H1 (cell line): ENCODE results near the gene GSTO2. TPM values are rescaled to one million over a fixed set of nuclear protein-coding genes. Genes with fewer than 3 reads are reported as not detected.
"Not testable (repeated sequence)": the region's sequence is repeated elsewhere in the genome, so short reads cannot be mapped to it uniquely, and the experiment has no call there.

Source experiments
- CTCF ChIA-PET: fragments of 300-600 bp; sonication (Branson Sonifier 250); formaldehyde crosslinking; loops from one replicate; lab custom pipeline; 2021; ENCODE audit not compliant: partially characterized antibody; lab: Charles Lee
- POLR2A ChIA-PET: fragments of 300-600 bp; sonication (Branson Sonifier 250); formaldehyde crosslinking; loops from one replicate; lab custom pipeline; 2021; ENCODE audit warnings: inconsistent platforms; ENCODE audit not compliant: partially characterized antibody; lab: Charles Lee
- DNase-seq, 2 experiments: peaks; one replicate each; pipeline versions ENCODE4 v3.0.0 to v3.0.0-alpha.2; 2010 to 2022; ENCODE audit warnings: low spot score in 2 of 2, low read depth in 1 of 2, mixed read lengths in 1 of 2
- FAIRE-seq: peaks from 2 replicates; lab custom pipeline; 2011; peaks lifted over from hg19 to GRCh38; lab: Jason Lieb, UNC
- H2AFZ ChIP-seq: 2 replicates; pipeline ENCODE4 v1.8.1; 2012; ENCODE audit warnings: low read length, inconsistent platforms
- H2AK5ac ChIP-seq: 2 replicates; pipeline ENCODE4 v1.6.1; 2013; ENCODE audit warnings: low read depth, low read length
- H2BK120ac ChIP-seq: replicated peaks from 2 replicates; pipeline ENCODE3; 2013; ENCODE audit warnings: low read depth, low read length, inconsistent platforms
- H2BK12ac ChIP-seq: 2 replicates; pipeline ENCODE4 v1.6.1; 2013; ENCODE audit warnings: low read depth, low read length
- H2BK15ac ChIP-seq: 2 replicates; pipeline ENCODE4 v1.6.1; 2013; ENCODE audit warnings: low read length
- H2BK20ac ChIP-seq: 2 replicates; pipeline ENCODE4 v1.6.1; 2013; ENCODE audit warnings: low read length
- H2BK5ac ChIP-seq: 2 replicates; pipeline ENCODE4 v1.6.1; 2013; ENCODE audit warnings: low read depth, low read length
- H3K14ac ChIP-seq: 2 replicates; pipeline ENCODE4 v1.6.1; 2013; ENCODE audit warnings: inconsistent platforms; ENCODE audit not compliant: insufficient read length
- H3K18ac ChIP-seq: 2 replicates; pipeline ENCODE4 v1.6.1; 2013; ENCODE audit warnings: low read length; ENCODE audit errors: extremely low read depth
- H3K23ac ChIP-seq: 2 replicates; pipeline ENCODE4 v1.6.1; 2013; ENCODE audit warnings: inconsistent platforms; ENCODE audit not compliant: insufficient read length
- H3K23me2 ChIP-seq: 2 replicates; pipeline ENCODE4 v1.6.1; 2013; ENCODE audit warnings: low read depth, low read length
- H3K27ac ChIP-seq: 2 replicates; pipeline ENCODE4 v1.6.1; 2011; ENCODE audit warnings: low read depth, low read length, inconsistent platforms
- H3K27me3 ChIP-seq, 4 experiments: replicated peaks in 1 of 4; 1 replicate in 1 of 4; 2 replicates in 3 of 4; pipeline versions ENCODE4 v1.6.1 to v1.8.1; 2011 to 2013; ENCODE audit warnings: low read length in 3 of 4, mild to moderate bottlenecking in 3 of 4, inconsistent platforms in 2 of 4, mixed read lengths in 2 of 4, moderate library complexity in 1 of 4; ENCODE audit not compliant: control insufficient read depth in 3 of 4, insufficient read depth in 3 of 4; ENCODE audit errors: extremely low read depth in 1 of 4
- H3K36me3 ChIP-seq, 4 experiments: 2 replicates each; pipeline versions ENCODE4 v1.6.1 to v1.8.1; 2011 to 2013; ENCODE audit warnings: mild to moderate bottlenecking in 4 of 4, low read length in 3 of 4, moderate library complexity in 2 of 4, control low read depth in 1 of 4, inconsistent platforms in 1 of 4; ENCODE audit not compliant: insufficient read depth in 4 of 4, control insufficient read depth in 2 of 4
- H3K4ac ChIP-seq: replicated peaks from 2 replicates; pipeline ENCODE3; 2013; ENCODE audit warnings: low read length, low read depth, mixed read lengths, inconsistent platforms; ENCODE audit not compliant: insufficient read length
- H3K4me1 ChIP-seq, 4 experiments: replicated peaks in 1 of 4; 1 replicate in 1 of 4; 2 replicates in 3 of 4; pipeline versions ENCODE4 v1.6.1 to v1.8.1; 2011 to 2013; ENCODE audit warnings: low read length in 3 of 4, inconsistent platforms in 2 of 4, mixed read lengths in 1 of 4; ENCODE audit not compliant: insufficient read depth in 4 of 4, control insufficient read depth in 3 of 4
- H3K4me2 ChIP-seq, 2 experiments: 2 replicates each; pipeline versions ENCODE4 v1.6.1 to v1.8.1; 2011 to 2013; ENCODE audit warnings: low read depth in 2 of 2, low read length in 2 of 2, control low read depth in 1 of 2, inconsistent platforms in 1 of 2, mild to moderate bottlenecking in 1 of 2; ENCODE audit not compliant: insufficient read depth in 1 of 2
- H3K4me3 ChIP-seq, 4 experiments: fragments of 200-600, 300-600 bp in 1 of 4; sonication (generic), shearing (Covaris generic), sonication (Bioruptor Twin) in 1 of 4; 2 replicates each; pipeline versions ENCODE4 v1.5.1 to v1.8.1; 2011 to 2016; ENCODE audit warnings: low read length in 4 of 4, low read depth in 3 of 4, control low read depth in 2 of 4, inconsistent platforms in 2 of 4, mild to moderate bottlenecking in 2 of 4, mixed read lengths in 1 of 4, moderate library complexity in 1 of 4; ENCODE audit not compliant: insufficient read depth in 2 of 4; ENCODE audit errors: extremely low read depth in 1 of 4
- H3K56ac ChIP-seq: replicated peaks from 2 replicates; pipeline ENCODE3; 2013; ENCODE audit warnings: low read depth, mild to moderate bottlenecking, mixed read lengths, low read length, inconsistent platforms; ENCODE audit not compliant: insufficient read length
- H3K79me1 ChIP-seq: 2 replicates; pipeline ENCODE4 v1.6.1; 2013; ENCODE audit warnings: low read depth, low read length, control low read depth
- H3K79me2 ChIP-seq, 2 experiments: 2 replicates each; pipeline versions ENCODE4 v1.6.1 to v1.8.1; 2012 to 2013; ENCODE audit warnings: low read length in 2 of 2, mild to moderate bottlenecking in 2 of 2, inconsistent platforms in 1 of 2; ENCODE audit not compliant: insufficient read depth in 2 of 2, control insufficient read depth in 1 of 2
- H3K9ac ChIP-seq, 4 experiments: replicated peaks in 1 of 4; 1 replicate in 1 of 4; 2 replicates in 3 of 4; pipeline versions ENCODE4 v1.6.1 to v1.8.1; 2011 to 2013; ENCODE audit warnings: low read depth in 3 of 4, low read length in 3 of 4, control low read depth in 2 of 4, mild to moderate bottlenecking in 2 of 4, moderate library complexity in 2 of 4, inconsistent platforms in 1 of 4; ENCODE audit errors: extremely low read depth in 1 of 4
- H3K9me3 ChIP-seq, 2 experiments: 2 replicates each; pipeline versions ENCODE4 v1.6.1 to v1.8.1; 2012 to 2013; ENCODE audit warnings: mild to moderate bottlenecking in 2 of 2, moderate library complexity in 2 of 2, control low read depth in 1 of 2, inconsistent platforms in 1 of 2, low read depth in 1 of 2, low read length in 1 of 2, mixed read lengths in 1 of 2; ENCODE audit not compliant: insufficient read depth in 2 of 2
- H4K20me1 ChIP-seq, 2 experiments: replicated peaks in 1 of 2; 2 replicates each; pipeline versions ENCODE3 to v1.8.1; 2011 to 2013; ENCODE audit warnings: inconsistent platforms in 2 of 2, low read length in 2 of 2, mild to moderate bottlenecking in 1 of 2; ENCODE audit not compliant: insufficient read depth in 2 of 2, control insufficient read depth in 1 of 2
- H4K5ac ChIP-seq: 2 replicates; pipeline ENCODE4 v1.6.1; 2013; ENCODE audit warnings: low read length, low read depth, mixed read lengths, inconsistent platforms; ENCODE audit not compliant: insufficient read length
- H4K8ac ChIP-seq: 2 replicates; pipeline ENCODE4 v1.8.0; 2013; ENCODE audit warnings: mild to moderate bottlenecking, moderate library complexity, low read length, inconsistent platforms; ENCODE audit not compliant: insufficient read depth; ENCODE audit errors: extremely low read depth
- H4K91ac ChIP-seq: replicated peaks from 2 replicates; pipeline ENCODE3; 2013; ENCODE audit warnings: low read length, mixed read lengths, inconsistent platforms; ENCODE audit not compliant: insufficient read length
- WGBS, 2 experiments: shearing (Covaris generic) in 1 of 2; methylation state at CpG; one replicate each; pipeline versions ENCODE4 v1.1.6 to v1.1.7; 2013 to 2015; ENCODE audit warnings: low lambda C conversion rate in 2 of 2, mixed read lengths in 2 of 2, inconsistent platforms in 1 of 2, low coverage in 1 of 2, missing lambda C conversion rate in 1 of 2; ENCODE audit not compliant: insufficient replicate concordance in 2 of 2, insufficient coverage in 1 of 2, insufficient read length in 1 of 2; ENCODE audit errors: extremely low coverage in 1 of 2, missing lambda C conversion rate in 1 of 2; 5-methylcytosine and 5-hydroxymethylcytosine counted together
- polyA plus RNA-seq, 7 experiments: library from polyadenylated mRNA; depleted of rRNA in 3 of 7; stranded (reverse) in 5 of 7; unstranded in 2 of 7; fragments of >200 nt in 5 of 7; fragments of 200-250 nt in 2 of 7; gene quantifications; 1 replicate in 5 of 7; 2 replicates in 1 of 7; 4 replicates in 1 of 7; pipeline versions ENCODE4 v1.2.1 to v1.2.3, GENCODE V29; 2011 to 2013; ENCODE audit warnings: missing spikeins in 2 of 7, mixed read lengths in 2 of 7
- total RNA-seq: library from RNA; stranded (reverse); fragmentation: NEBNext Ultra II Directional; extraction: Animal tissue kit (Norgen Biotek cat#: 25700); gene quantifications from 2 replicates; pipeline ENCODE4 v1.2.1, GENCODE V29; 2021

Gene GSTO2
- total and polyA plus RNA-seq, 2 of the 8 experiments (the other 6 are each of a cell fraction or from before 2014, with no cell fraction given): 13.1 to 41.7 TPM

DNA sequence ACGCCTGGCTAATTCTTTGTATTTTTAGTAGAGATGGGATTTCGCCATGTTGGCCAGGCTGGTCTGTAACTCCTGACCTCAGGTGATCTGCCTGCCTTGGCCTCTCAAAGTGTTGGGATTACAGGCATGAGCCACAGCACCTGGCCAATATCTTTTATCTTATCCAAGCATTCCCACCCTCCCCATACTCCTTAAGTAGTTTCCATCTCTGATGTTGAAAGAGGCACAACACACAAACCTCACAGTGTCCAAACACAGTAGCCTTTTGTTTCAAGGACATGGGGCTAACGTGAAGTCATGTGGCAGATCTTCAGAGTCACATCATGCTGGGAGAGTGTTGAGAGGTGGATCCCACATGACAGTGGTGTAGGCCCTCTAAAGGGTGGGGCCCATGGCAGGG is 26.0 kb upstream of the GSTO2 start:
- FAIRE-seq, H2BK5ac ChIP-seq, H2BK120ac ChIP-seq, H2BK12ac ChIP-seq, H3K56ac ChIP-seq, H3K79me2 ChIP-seq, H3K27ac ChIP-seq, DNase-seq, POLR2A ChIA-PET, H3K27me3 ChIP-seq, H3K9me3 ChIP-seq, H2AFZ ChIP-seq, H4K91ac ChIP-seq, H3K4ac ChIP-seq, H4K20me1 ChIP-seq, H2BK15ac ChIP-seq, H3K4me2 ChIP-seq, H3K4me3 ChIP-seq, H3K23me2 ChIP-seq, H4K5ac ChIP-seq, H3K23ac ChIP-seq, H3K36me3 ChIP-seq, H2AK5ac ChIP-seq, H3K14ac ChIP-seq, H3K18ac ChIP-seq, H2BK20ac ChIP-seq, CTCF ChIA-PET, H3K9ac ChIP-seq, H3K79me1 ChIP-seq, H4K8ac ChIP-seq, H3K4me1 ChIP-seq: not testable (repeated sequence)
- WGBS, 2 experiments: 91% methylated on average over 3 of the region's 3 CpGs; no CpG with 5 or more reads in 1 of the 2 experiments
